Sigmoid colon (tissue), 4 donors: Measurements from ENCODE around the gene TAAR5.

Experiments
- EP300 ChIP-seq, 4 donors: sonication (generic); formaldehyde crosslinking; IDR thresholded peaks; one replicate each; pipeline ENCODE4 v1.6.1; 2017; ENCODE audit warnings: antibody characterized with exemption in 4 of 4
- POLR2AphosphoS5 ChIP-seq, 4 donors: sonication (generic); formaldehyde crosslinking; IDR thresholded peaks; one replicate each; pipeline ENCODE4 v1.6.1; 2017; ENCODE audit warnings: antibody characterized with exemption in 4 of 4
- TF ChIP-seq, protein P1 (sequence below), 4 experiments: fragments of 450-650 bp in 3 of 4; fragments of 200-600 bp in 1 of 4; IDR thresholded peaks; one replicate each; pipeline ENCODE4 v1.5.1; 2016 to 2019; ENCODE audit warnings: antibody characterized with exemption in 4 of 4, mild to moderate bottlenecking in 3 of 4, moderate library complexity in 2 of 4

DNA sequence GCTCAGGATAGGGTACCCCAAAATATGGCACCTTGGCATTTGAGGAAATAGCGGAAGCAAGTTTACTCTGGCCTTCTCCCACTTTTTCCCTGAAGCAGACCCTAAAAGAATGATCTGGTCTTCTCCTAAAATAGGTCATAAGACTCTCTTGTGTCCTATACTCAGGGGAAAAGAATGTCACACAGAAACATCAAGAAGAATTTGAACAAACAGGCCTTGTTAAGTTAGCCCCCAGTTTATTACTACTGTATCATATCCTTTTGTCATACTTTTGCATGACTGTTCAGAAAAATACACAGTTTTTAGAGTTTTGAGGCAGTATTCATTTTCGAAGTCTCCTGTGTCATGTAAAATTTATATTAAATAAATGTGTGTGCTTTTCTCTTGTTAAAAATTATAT, 22.1 kb upstream of the TAAR5 start:
- no peak for TF ChIP-seq POLR2AphosphoS5 (IDR thresholded peaks at IDR 0.05)
- TF ChIP-seq, protein P1, sequence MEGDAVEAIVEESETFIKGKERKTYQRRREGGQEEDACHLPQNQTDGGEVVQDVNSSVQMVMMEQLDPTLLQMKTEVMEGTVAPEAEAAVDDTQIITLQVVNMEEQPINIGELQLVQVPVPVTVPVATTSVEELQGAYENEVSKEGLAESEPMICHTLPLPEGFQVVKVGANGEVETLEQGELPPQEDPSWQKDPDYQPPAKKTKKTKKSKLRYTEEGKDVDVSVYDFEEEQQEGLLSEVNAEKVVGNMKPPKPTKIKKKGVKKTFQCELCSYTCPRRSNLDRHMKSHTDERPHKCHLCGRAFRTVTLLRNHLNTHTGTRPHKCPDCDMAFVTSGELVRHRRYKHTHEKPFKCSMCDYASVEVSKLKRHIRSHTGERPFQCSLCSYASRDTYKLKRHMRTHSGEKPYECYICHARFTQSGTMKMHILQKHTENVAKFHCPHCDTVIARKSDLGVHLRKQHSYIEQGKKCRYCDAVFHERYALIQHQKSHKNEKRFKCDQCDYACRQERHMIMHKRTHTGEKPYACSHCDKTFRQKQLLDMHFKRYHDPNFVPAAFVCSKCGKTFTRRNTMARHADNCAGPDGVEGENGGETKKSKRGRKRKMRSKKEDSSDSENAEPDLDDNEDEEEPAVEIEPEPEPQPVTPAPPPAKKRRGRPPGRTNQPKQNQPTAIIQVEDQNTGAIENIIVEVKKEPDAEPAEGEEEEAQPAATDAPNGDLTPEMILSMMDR (IDR thresholded peaks at IDR 0.05) = no peak
- TF ChIP-seq EP300 (IDR thresholded peaks at IDR 0.05) = no peak
